Natural killer cell (primary cell): ENCODE measurements around the gene ABCC1. TPM values are rescaled to one million over a fixed set of nuclear protein-coding genes. Genes with fewer than 3 reads are reported as not detected.

ENCODE experiments used
- ATAC-seq, 3 donors: fragments of 150-1000 bp in 2 of 3; fragments of 200-7000 bp in 1 of 3; cut with Tn5 transposase; 1 replicate in 1 of 3; 2 replicates in 2 of 3; pipeline ENCODE4 v1.10.0; 2021; ENCODE audit warnings: mild to moderate bottlenecking in 2 of 3, moderate library complexity in 2 of 3
- DNase-seq, 2 donors: peaks; one replicate each; pipeline versions ENCODE4 v3.0.0 to v3.0.0-alpha.2; 2013 to 2021; ENCODE audit warnings: mixed read lengths in 1 of 2
- H3K27ac ChIP-seq: one replicate; pipeline ENCODE4 v1.5.1; 2013; ENCODE audit warnings: mild to moderate bottlenecking, low read length
- H3K27me3 ChIP-seq: one replicate; pipeline ENCODE4 v1.6.1; 2013; ENCODE audit warnings: low read length; ENCODE audit not compliant: control insufficient read depth, insufficient read depth
- H3K36me3 ChIP-seq: one replicate; pipeline ENCODE4 v1.6.1; 2013; ENCODE audit warnings: low read length; ENCODE audit not compliant: control insufficient read depth, insufficient read depth
- H3K4me1 ChIP-seq: one replicate; pipeline ENCODE4 v1.6.1; 2013; ENCODE audit warnings: low read length; ENCODE audit not compliant: control insufficient read depth, insufficient read depth
- H3K4me3 ChIP-seq: one replicate; pipeline ENCODE4 v1.5.1; 2013; ENCODE audit warnings: low read length
- H3K9me3 ChIP-seq: one replicate; pipeline ENCODE4 v1.6.1; 2013; ENCODE audit warnings: low read length; ENCODE audit not compliant: control insufficient read depth, insufficient read depth
- H3K27ac Mint-ChIP-seq, 2 donors: one replicate each; pipeline ENCODE4 v1.8.0; 2022; ENCODE audit warnings: mild to moderate bottlenecking in 2 of 2, mixed read lengths in 2 of 2, moderate library complexity in 1 of 2
- H3K27me3 Mint-ChIP-seq, 2 donors: one replicate each; pipeline ENCODE4 v1.8.0; 2022; ENCODE audit warnings: low read depth in 2 of 2, mixed read lengths in 2 of 2
- H3K36me3 Mint-ChIP-seq: one replicate; pipeline ENCODE4 v1.8.0; 2022; ENCODE audit warnings: mixed read lengths
- H3K4me1 Mint-ChIP-seq, 2 donors: one replicate each; pipeline ENCODE4 v1.8.0; 2022; ENCODE audit warnings: mixed read lengths in 2 of 2
- H3K4me3 Mint-ChIP-seq: one replicate; pipeline ENCODE4 v1.8.0; 2022; ENCODE audit warnings: mild to moderate bottlenecking, moderate library complexity, mixed read lengths
- H3K9me3 Mint-ChIP-seq, 2 donors: one replicate each; pipeline ENCODE4 v1.8.0; 2022; ENCODE audit warnings: mixed read lengths in 2 of 2
- WGBS: methylation state at CpG from one replicate; pipeline ENCODE4 v1.1.7; 2013; ENCODE audit warnings: missing lambda C conversion rate; ENCODE audit not compliant: insufficient coverage; 5-methylcytosine and 5-hydroxymethylcytosine counted together
- intact Hi-C: fragments of 100-400 bp; cut with micrococcal nuclease; formaldehyde crosslinking; loops from one replicate; pipeline ENCODE4 v1.14.2; 2022
- total RNA-seq, 4 donors: library from RNA; stranded (reverse); fragments of 120-200 nt in 1 of 4; gene quantifications; one replicate each; pipeline versions ENCODE4 v1.2.3 to v1.2.4, GENCODE V29; 2013 to 2022
- TF ChIP-seq, protein P1 (sequence below): fragments of 200-600 bp; IDR thresholded peaks from one replicate; pipeline ENCODE4 v1.8.0; 2022; ENCODE audit warnings: antibody characterized with exemption

Gene ABCC1
- total RNA-seq, 3 donors from 2014 or later (not counting 1 experiment from before 2014, with no cell fraction given) = 24.5 to 53.9 (median 27.9) TPM

DNA sequence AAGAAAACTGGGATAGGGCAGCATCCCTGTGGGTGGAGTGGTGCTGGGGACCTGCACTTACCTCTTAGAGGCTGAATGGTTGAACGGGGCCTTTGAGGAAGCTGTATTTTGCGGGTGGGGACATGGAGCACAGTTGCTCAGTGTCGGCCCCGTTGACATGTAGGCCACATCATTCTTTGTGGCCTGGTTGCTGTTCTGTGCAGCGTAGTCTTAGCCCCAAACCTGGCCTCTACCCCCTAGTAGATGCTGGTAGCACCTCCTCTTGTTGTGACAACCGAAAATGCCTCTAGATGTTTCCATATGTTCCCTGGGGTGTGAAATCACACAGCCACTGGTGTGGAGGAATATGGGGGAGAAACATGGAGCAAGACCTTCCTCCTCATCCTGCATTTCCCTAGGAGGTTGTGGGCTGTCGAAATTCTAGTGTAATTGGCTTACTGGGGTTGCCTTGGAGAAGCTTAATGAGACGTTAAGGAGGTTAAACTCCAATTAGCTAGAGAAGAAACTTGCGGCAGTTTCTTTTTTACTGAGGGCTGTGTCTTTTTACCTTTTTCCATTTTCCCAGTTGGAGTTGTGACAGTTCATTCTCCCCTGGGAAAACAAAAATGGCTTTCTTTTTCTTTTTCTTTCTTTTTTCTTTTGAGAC lies 9.4 kb downstream of the ABCC1 start:
- no peaks in the 10 kb centered on the region for H3K9me3 Mint-ChIP-seq
- ATAC-seq (peak in 1 of 3 donors; percentile 48), DNase-seq (peak in 1 of 2 donors; percentile 45)
- peaks cover 3% of the 10 kb centered on the region for H3K9me3 ChIP-seq
- WGBS = 48% methylated on average over 8 of the region's 9 CpGs
- no peak overlapping the region for H3K4me3 Mint-ChIP-seq
- H3K4me1 Mint-ChIP-seq = peaks cover 38 to 56% of the 10 kb centered on the region in 2 donors
- H3K27ac Mint-ChIP-seq = peak overlapping the region; percentile 90 to 92
- intact Hi-C loops = no loop called here
- peaks cover 32% of the 10 kb centered on the region for H3K4me1 ChIP-seq
- TF ChIP-seq, protein P1, sequence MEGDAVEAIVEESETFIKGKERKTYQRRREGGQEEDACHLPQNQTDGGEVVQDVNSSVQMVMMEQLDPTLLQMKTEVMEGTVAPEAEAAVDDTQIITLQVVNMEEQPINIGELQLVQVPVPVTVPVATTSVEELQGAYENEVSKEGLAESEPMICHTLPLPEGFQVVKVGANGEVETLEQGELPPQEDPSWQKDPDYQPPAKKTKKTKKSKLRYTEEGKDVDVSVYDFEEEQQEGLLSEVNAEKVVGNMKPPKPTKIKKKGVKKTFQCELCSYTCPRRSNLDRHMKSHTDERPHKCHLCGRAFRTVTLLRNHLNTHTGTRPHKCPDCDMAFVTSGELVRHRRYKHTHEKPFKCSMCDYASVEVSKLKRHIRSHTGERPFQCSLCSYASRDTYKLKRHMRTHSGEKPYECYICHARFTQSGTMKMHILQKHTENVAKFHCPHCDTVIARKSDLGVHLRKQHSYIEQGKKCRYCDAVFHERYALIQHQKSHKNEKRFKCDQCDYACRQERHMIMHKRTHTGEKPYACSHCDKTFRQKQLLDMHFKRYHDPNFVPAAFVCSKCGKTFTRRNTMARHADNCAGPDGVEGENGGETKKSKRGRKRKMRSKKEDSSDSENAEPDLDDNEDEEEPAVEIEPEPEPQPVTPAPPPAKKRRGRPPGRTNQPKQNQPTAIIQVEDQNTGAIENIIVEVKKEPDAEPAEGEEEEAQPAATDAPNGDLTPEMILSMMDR = no peak
- H3K27me3 Mint-ChIP-seq = no peaks in the 10 kb centered on the region
- H3K27ac ChIP-seq = peak overlapping the region; percentile 6
- no peaks in the 10 kb centered on the region for H3K27me3 ChIP-seq
- no peaks in the 10 kb centered on the region for H3K36me3 ChIP-seq
- no peaks in the 10 kb centered on the region for H3K36me3 Mint-ChIP-seq
- no peak overlapping the region for H3K4me3 ChIP-seq

DNA sequence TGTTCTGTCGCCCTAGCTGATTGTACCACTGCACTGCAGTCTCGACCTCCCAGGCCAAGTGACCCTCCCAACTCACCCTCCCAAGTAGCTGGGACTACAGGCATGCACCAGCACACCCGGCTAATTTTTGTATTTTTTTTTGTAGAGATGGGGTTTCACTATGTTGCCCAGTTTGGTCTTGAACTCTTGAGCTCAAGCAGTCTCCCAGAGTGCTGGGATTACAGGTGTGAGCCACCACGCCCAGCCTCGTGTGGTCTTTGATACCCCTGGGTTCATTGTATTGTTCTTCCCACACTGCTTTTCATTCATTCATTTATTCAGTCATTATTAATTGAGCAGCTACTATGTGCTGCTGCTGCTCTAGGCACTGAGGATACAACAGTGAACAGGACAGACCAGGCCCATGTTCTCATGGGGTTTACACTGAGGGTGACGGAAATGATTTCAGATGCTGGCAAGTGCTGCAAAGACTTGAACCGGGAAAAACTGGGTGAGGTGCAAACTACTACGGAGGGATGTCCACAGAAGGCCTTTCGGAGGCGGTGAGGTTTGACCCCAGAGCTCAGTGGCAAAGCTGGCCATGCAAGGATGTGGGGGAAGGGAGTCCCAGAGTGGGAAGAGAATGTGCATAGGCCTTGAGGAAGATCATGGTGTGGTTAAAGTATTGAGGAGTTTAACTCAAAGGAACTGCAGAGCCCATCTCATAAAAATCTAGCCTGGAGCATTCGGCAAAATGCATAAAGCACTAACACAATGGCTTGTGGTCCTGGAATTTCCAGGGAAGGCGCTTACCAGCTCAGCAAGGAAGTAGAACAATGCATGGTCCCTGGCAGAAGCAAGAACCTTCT lies 10.9 kb downstream of the ABCC1 start:
- no peaks in the 10 kb centered on the region for H3K27me3 ChIP-seq
- no peaks in the 10 kb centered on the region for H3K36me3 ChIP-seq
- H3K9me3 Mint-ChIP-seq = no peaks in the 10 kb centered on the region
- H3K27me3 Mint-ChIP-seq = no peaks in the 10 kb centered on the region
- peak in 1 of 3 donors; percentile 3 for ATAC-seq
- peak overlapping the region; percentile 25 for H3K4me3 Mint-ChIP-seq
- H3K36me3 Mint-ChIP-seq = no peaks in the 10 kb centered on the region
- H3K27ac Mint-ChIP-seq = peak overlapping the region; percentile 90 to 92
- peaks cover 27% of the 10 kb centered on the region for H3K4me1 ChIP-seq
- no peak overlapping the region for H3K4me3 ChIP-seq
- intact Hi-C loops = no loop called here
- H3K9me3 ChIP-seq = peaks cover 3% of the 10 kb centered on the region
- TF ChIP-seq, protein P1 = no peak
- peaks cover 37 to 55% of the 10 kb centered on the region in 2 donors for H3K4me1 Mint-ChIP-seq
- WGBS = 80% methylated on average over 10 of the region's 12 CpGs
- no peak for DNase-seq
- H3K27ac ChIP-seq = peak overlapping the region; percentile 78

DNA sequence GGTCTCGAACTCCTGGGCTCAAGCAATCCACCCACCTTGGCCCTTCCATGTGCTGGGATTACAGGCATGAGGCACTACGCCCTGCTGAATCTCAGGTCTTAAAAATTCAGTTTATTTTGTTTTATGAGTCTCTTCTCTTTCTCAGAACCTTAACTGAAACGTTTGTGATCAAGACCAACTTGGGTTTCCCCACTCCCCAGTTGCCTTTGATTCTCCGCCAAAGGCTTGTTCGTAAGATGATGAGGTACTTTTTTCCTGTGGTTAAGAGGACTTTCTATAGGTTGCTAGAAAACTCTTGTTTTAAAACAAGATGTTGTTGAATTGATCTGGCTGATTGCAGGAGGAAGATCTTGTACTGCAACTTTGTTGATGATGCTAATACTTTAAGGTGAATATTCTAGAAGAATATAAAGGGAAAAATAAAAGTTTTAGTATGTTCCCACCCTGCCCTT lies 11.7 kb downstream of the ABCC1 start:
- H3K4me1 ChIP-seq = peaks cover 27% of the 10 kb centered on the region

More for the DNA sequence above, 11.7 kb downstream of the ABCC1 start:
- intact Hi-C loops = no loop called here
- DNase-seq (peak in 1 of 2 donors; percentile 94), ATAC-seq (peak; percentile 77 to 85 (median 78))
- Histone ChIP-seq H3K36me3 (no peaks in the 10 kb centered on the region), H3K27me3 (no peaks in the 10 kb centered on the region), H3K27ac (peak overlapping the region; percentile 78), H3K9me3 (peaks cover 3% of the 10 kb centered on the region), H3K4me3 (peak overlapping the region; percentile 11)
- Mint-ChIP-seq H3K4me3 (peak overlapping the region; percentile 86), H3K36me3 (no peaks in the 10 kb centered on the region), H3K9me3 (no peaks in the 10 kb centered on the region), H3K4me1 (peaks cover 33 to 49% of the 10 kb centered on the region in 2 donors), H3K27ac (peak overlapping the region; percentile 90 to 92), H3K27me3 (no peaks in the 10 kb centered on the region)
- TF ChIP-seq, protein P1 = no peak
- 30% methylated on average over 5 of the region's 5 CpGs for WGBS
